Stimulated activated naive CD8-positive, alpha-beta T cell treated with anti-CD3 and anti-CD28 coated beads, Interleukin-15, Interleukin-2, amounts not matched to agents 100 ng/mL and 50 ng/mL, for 24 hours (primary cell): ENCODE measurements around the gene NR4A1.
"Not testable (repeated sequence)": the region's sequence is repeated elsewhere in the genome, so short reads cannot be mapped to it uniquely, and the experiment has no call there.

Experiments
- H3K27ac Mint-ChIP-seq: one replicate; pipeline ENCODE4 v1.8.0; 2021; ENCODE audit warnings: mild to moderate bottlenecking, mixed read lengths
- H3K27me3 Mint-ChIP-seq: one replicate; pipeline ENCODE4 v1.8.0; 2021; ENCODE audit warnings: mixed read lengths
- H3K36me3 Mint-ChIP-seq: one replicate; pipeline ENCODE4 v1.8.0; 2021; ENCODE audit warnings: low read depth, mixed read lengths
- H3K4me1 Mint-ChIP-seq: one replicate; pipeline ENCODE4 v1.8.0; 2021; ENCODE audit warnings: low read depth, mixed read lengths
- H3K4me3 Mint-ChIP-seq: one replicate; pipeline ENCODE4 v1.8.0; 2021; ENCODE audit warnings: mild to moderate bottlenecking, mixed read lengths
- H3K9me3 Mint-ChIP-seq: one replicate; pipeline ENCODE4 v1.8.0; 2021; ENCODE audit warnings: mixed read lengths

The NR4A1 gene

GRCh38 chr12:52104431-52105089, 53.3 kb downstream of the NR4A1 start:
- not testable (repeated sequence) for H3K9me3 Mint-ChIP-seq, H3K36me3 Mint-ChIP-seq, H3K4me3 Mint-ChIP-seq, H3K4me1 Mint-ChIP-seq, H3K27ac Mint-ChIP-seq
- peaks cover 50% of the 10 kb centered on the region for H3K27me3 Mint-ChIP-seq
